DMS79 treated with DMSO at 0.1 percent for 48 hours (cell line): ENCODE results near the gene UBE2H.
"Not testable (repeated sequence)": the region's sequence is repeated elsewhere in the genome, so short reads cannot be mapped to it uniquely, and the experiment has no call there.

Experiments used
- DNase-seq: peaks from one replicate; lab custom pipeline; 2025; lab: John Stamatoyannopoulos, UW

Gene UBE2H

GRCh38 chr7:129952653-129953560, at the start of gene UBE2H:
Gene UBE2H (minus strand): TSS chr7:129952960. CDS start chr7:129952555, 405 bp downstream.
- peak; percentile 88 for DNase-seq

DNA sequence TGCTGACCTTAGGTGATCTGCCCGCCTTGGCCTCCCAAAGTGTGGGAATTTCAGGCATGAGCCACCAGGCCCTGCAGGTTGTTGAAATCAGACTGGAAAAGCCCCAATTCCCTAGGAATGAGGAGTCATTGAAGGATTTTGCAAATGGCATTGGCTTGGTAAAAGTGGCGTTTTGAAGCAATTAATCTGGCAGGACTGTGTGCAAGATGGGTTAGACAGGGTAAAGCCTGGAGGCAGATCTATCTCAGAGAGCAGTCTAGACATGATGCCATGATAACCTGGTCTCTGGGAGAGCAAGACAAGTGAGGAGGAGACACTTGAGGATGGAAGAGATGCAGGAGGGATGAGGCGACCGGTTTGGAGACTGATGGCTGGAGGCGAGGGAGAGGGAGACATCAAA, 45.7 kb upstream of the UBE2H start:
- DNase-seq: no peak

GRCh38 chr7:129997285-129997684, 44.5 kb upstream of the UBE2H start:
- no peak for DNase-seq

GRCh38 chr7:129993275-129993674, 40.5 kb upstream of the UBE2H start:
- no peak for DNase-seq

DNA sequence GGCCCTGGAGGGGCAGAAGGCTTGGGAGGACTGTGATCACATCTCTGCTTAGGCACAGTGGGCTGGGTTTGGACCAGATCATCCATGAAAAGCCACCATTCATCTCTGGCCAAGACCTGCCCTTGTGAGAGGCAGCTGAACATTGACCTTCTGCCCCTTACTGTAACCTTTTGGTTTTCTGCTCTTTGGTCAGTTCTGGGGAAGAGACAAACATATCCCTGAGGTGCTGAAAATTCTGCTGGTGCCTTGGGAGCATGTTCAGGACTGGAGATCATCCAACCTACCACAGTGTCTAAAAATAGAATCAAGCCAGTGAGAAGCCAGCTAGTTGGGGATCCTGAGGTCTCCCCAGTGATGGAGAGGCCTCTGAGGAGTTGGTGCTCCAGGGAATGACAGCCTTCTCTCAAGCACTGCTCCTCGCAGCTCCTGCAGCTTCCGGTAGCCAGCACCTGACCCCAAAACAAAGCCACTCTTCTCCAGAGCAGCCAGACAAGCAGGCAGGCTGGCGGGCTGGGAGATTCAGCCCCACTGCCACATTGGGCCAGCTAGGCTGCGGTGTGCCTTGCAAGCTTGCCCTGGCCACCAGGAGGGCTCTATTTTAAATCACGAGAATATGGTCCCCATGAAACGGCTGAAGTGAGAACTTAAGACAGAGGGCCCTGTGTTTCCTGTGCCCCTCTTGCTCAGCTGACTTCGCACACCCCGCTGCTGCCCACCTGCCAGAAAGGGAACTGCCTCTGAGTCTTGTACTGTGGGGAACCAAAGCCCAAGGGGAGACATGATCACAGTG, 37.8 kb upstream of the UBE2H start:
- DNase-seq: no peak

- DNase-seq: no peak
These were observed 36.7 kb upstream of the UBE2H start for GRCh38 chr7:129989466-129989865.

- no peak for DNase-seq
These were observed 33.8 kb upstream of the UBE2H start for GRCh38 chr7:129986600-129986999.

DNA sequence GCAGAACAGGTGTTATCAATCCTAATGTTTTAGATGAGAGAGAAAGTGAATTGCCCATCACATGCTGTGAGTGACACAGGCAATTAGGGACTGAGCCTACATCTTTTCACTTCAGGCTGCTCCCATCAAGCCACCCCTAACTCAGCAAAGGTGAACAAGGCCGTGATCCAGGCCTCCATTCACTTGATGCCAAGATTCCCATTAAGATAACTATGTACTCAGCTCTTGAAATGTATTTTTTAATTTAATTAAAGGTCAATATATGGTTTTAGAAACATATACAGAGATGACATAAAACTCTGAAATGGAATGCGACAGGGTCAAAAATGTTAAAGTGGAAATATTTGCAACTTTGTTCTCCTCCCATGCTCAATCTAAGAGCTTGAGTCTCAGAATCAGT, 27.9 kb upstream of the UBE2H start:
- DNase-seq: no peak

DNA sequence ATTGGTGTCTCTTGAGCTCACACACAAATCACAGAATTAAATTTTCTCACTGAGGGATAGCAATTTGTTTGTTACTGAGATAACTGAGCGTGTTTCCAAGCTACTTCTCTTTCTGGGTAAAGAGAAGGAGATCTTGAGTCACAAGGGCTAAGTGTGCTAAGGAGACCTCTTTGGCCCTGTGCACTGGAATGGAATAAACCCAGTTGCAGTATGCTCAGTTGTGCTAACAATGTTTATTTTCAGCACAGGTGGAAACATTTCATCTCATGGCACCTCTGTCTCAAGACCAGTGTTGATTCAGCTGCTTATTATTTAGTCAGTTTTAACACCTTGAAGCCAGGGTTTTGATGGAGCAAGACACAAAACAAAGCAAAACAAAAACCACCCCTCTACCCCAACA, 22.5 kb upstream of the UBE2H start:
- DNase-seq: no peak

- DNase-seq: no peak
These were observed 18.1 kb upstream of the UBE2H start for GRCh38 chr7:129970816-129971215.

DNA sequence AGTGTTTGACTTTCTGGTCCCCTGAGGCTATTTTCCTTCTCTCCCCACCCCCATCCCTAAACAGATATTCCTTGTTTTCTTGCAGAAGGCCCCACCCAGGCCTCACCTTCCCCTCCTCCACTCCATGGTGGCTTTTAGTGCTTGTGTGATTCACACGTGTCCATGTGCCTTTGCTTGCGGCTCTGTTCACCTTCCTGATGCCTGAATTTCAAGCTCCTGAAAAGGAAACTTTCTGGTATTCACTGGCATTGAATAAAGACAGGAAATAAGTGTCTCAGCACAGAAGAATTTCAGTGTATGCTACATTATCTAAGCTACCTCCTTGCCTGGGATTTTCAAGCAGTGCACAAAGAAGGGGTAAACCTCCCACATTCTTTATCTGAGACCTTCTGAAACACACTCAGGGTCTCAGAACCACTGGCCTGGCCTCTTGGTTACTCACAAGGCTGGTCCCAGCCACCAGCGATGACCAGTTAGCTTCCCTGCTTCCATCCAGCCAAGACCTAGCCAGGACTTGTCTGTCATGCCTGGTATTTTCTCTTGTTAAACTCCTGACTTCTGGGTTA, 17.2 kb upstream of the UBE2H start:
- no peak for DNase-seq

GRCh38 chr7:129968592-129969383, 16.0 kb upstream of the UBE2H start:
- no peak for DNase-seq

GRCh38 chr7:129960204-129960475, 7.4 kb upstream of the UBE2H start:
- not testable (repeated sequence) for DNase-seq

GRCh38 chr7:129959471-129960203, 6.9 kb upstream of the UBE2H start:
- no peak for DNase-seq

- no peak for DNase-seq
These were observed 6.1 kb upstream of the UBE2H start for GRCh38 chr7:129958643-129959470.

DNA sequence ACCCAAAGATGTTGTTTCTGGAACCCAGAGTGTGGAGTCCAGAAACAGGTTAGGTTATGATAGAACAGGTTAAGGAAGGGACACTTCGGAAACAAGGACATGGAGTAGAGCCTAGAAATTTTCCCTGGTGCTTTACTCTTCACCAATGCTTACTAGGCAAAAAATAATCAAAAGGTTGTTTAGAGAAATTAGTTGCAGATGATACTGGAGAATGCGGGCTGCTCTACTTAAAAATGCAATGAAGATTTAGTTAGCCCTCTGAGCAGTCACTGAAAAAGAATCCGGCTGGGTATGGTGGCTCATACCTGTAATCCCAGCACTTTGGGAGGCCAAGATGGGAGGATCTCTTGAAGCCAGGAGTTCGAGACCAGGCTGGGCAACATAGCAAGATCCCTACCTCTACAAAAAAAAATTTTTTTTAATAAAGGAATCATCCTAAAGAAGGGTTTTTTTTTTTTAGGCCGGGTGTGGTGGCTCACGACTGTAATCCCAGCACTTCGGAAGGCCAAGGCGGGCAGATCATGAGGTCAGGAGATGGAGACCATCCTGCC, 3.3 kb upstream of the UBE2H start:
- no peak for DNase-seq

DNA sequence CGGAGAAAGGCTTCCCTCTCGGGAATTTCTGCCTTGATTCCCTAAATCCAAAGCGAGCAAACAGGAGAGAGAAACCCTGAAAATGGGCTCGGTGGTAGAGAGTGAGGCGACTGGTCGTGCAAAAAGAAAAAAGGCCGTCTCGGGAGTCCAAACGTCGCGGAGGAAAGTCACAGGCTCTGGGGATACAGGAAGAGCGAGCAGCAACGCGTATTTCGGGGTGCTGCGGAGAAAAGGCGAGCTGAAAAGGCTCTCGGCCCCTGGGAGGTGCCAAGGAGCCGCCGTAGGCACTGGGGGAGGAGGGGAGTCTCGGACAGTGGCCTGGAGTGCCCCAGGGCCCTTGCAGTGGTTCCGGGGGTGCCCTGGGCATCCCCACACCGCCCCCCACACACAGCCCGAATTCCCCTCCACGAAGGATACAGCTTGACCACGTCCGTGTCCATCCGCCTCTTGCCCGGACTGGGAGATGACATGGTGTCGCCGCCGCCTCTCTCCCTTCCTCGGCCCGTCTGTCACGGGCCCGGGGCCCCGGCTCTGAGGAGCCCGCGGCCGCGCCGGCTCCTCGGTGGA, 591 bp downstream of the UBE2H start:
- DNase-seq: peak; percentile 37

DNA sequence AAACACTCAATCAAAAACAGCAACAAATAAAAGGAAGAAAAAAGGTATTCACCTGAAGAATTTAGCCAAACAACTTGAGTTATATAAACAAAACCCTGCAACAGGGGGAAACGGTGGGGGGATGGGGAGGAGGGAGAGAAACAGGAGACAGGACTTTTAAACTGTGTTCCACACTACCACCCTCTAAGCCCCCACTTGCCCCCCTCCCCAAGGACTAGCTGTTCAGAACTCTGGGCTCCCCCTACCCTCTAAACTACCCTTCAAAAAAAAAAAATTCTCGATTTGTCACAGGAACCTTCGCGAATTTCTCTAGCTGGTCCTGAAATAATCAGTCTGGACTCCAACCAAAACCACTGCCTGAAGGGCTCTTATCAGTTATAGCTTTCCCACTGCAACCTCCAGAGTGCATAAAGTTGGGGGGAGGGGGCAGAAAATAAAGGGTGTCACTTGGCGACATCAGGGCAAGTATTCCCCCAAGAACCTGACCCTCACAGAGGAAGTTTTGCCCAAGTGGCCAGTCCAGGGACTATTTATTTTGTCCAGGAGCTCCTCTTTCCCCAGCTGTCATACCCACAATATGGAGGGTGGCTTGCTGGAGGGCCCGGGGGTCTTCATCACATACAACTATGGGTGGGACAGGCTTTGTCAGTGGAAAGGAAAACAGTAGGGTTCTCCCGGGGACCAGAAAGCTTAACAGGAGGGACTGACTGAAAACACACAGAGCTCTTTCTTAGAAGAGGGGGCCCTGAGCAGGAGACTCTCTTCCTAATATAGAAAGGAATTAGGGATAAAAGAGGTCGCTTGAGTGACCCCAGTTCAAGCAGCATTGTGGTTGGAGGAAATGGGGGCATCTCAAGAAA, 1.3 kb downstream of the UBE2H start:
- DNase-seq: peak; percentile 70

- DNase-seq: no peak
These were observed 1.9 kb downstream of the UBE2H start for GRCh38 chr7:129950933-129951225.
